Neural cell (in vitro differentiated cells): ENCODE data around the gene KRTCAP2. TPM values are rescaled to one million over a fixed set of nuclear protein-coding genes. Genes with fewer than 3 reads are reported as not detected.

Experiments
- H2AFZ ChIP-seq: fragments of 200-600, 300-800 bp; sonication (generic), shearing (Covaris generic); 2 replicates; pipeline ENCODE4 v1.6.0; 2014; ENCODE audit warnings: low read depth, mild to moderate bottlenecking, antibody characterized with exemption, low read length, moderate library complexity
- H3F3A ChIP-seq: fragments of 200-600 bp; shearing (Covaris generic); 2 replicates; pipeline ENCODE4 v1.6.1; 2016; ENCODE audit warnings: mild to moderate bottlenecking, moderate library complexity, mixed read lengths, antibody characterized with exemption, low read length; ENCODE audit not compliant: insufficient read depth, poor library complexity, severe bottlenecking
- H3K27ac ChIP-seq: fragments of 200-600, 300-800 bp; sonication (generic), shearing (Covaris generic); 2 replicates; pipeline ENCODE4 v1.5.1; 2014; ENCODE audit warnings: mild to moderate bottlenecking, low read length, moderate library complexity
- H3K27me3 ChIP-seq: fragments of 300-800, 200-600 bp; sonication (generic), shearing (Covaris generic); 2 replicates; pipeline ENCODE4 v1.6.0; 2014; ENCODE audit warnings: mild to moderate bottlenecking, low read depth, low read length, moderate library complexity; ENCODE audit not compliant: insufficient read depth
- H3K36me3 ChIP-seq: fragments of 300-800, 200-600 bp; sonication (generic), shearing (Covaris generic); 2 replicates; pipeline ENCODE4 v1.5.1; 2014; ENCODE audit warnings: mild to moderate bottlenecking, antibody characterized with exemption, low read length, moderate library complexity; ENCODE audit not compliant: insufficient read depth
- H3K4me2 ChIP-seq: fragments of 300-800, 200-600 bp; sonication (generic), shearing (Covaris generic); 2 replicates; pipeline ENCODE4 v1.6.0; 2014; ENCODE audit warnings: mild to moderate bottlenecking, low read length
- H3K4me3 ChIP-seq: fragments of 300-800, 200-600 bp; sonication (generic), shearing (Covaris generic); 2 replicates; pipeline ENCODE4 v1.5.1; 2014; ENCODE audit warnings: mild to moderate bottlenecking, low read length, moderate library complexity
- H3K79me2 ChIP-seq: fragments of 200-600 bp; shearing (Covaris generic); replicated peaks from 2 replicates; pipeline ENCODE4 v1.6.0; 2014; ENCODE audit warnings: mild to moderate bottlenecking, low read length, moderate library complexity; ENCODE audit not compliant: insufficient read depth
- H3K9ac ChIP-seq: fragments of 300-800, 200-600 bp; sonication (generic), shearing (Covaris generic); 2 replicates; pipeline ENCODE4 v1.6.1; 2016; ENCODE audit warnings: mild to moderate bottlenecking, low read length, mixed read lengths
- H3K9me2 ChIP-seq: fragments of 200-600 bp; shearing (Covaris generic); 2 replicates; pipeline ENCODE4 v1.6.1; 2016; ENCODE audit warnings: mild to moderate bottlenecking, low read length, mixed read lengths; ENCODE audit not compliant: insufficient read depth
- H3K9me3 ChIP-seq: fragments of 200-600, 300-800 bp; sonication (generic), shearing (Covaris generic); 2 replicates; pipeline ENCODE4 v1.6.1; 2016; ENCODE audit warnings: mild to moderate bottlenecking, mixed run types, low read length, moderate library complexity, mixed read lengths
- H4K20me1 ChIP-seq: fragments of 200-600 bp; shearing (Covaris generic); 2 replicates; pipeline ENCODE4 v1.6.1; 2016; ENCODE audit warnings: mild to moderate bottlenecking, mixed run types; ENCODE audit not compliant: insufficient read depth
- CTCF ChIP-seq: fragments of 450-650 bp; IDR thresholded peaks from 2 replicates; pipeline ENCODE4 v1.5.1; 2014; ENCODE audit warnings: antibody characterized with exemption, mild to moderate bottlenecking, moderate library complexity; ENCODE audit not compliant: poor library complexity, severe bottlenecking
- EP300 ChIP-seq: fragments of 450-650 bp; conservative IDR thresholded peaks from 2 replicates; pipeline ENCODE4 v1.6.1; 2014; ENCODE audit warnings: antibody characterized with exemption, mild to moderate bottlenecking, moderate library complexity; ENCODE audit not compliant: poor library complexity, severe bottlenecking
- EZH2 ChIP-seq: fragments of 200-600, 300-800 bp; shearing (Covaris generic), sonication (generic); IDR thresholded peaks from 2 replicates; pipeline ENCODE4 v1.6.1; 2014; ENCODE audit warnings: antibody characterized with exemption, low read length, borderline replicate concordance, mild to moderate bottlenecking; ENCODE audit not compliant: insufficient read depth, poor library complexity, severe bottlenecking
- MXI1 ChIP-seq: fragments of 450-650 bp; conservative IDR thresholded peaks from 2 replicates; pipeline ENCODE4 v1.6.1; 2014; ENCODE audit warnings: antibody characterized with exemption, mild to moderate bottlenecking; ENCODE audit not compliant: poor library complexity, severe bottlenecking
- POLR2AphosphoS5 ChIP-seq: IDR thresholded peaks from 2 replicates; pipeline ENCODE4 v1.6.1; 2012
- RAD21 ChIP-seq: fragments of 450-650 bp; conservative IDR thresholded peaks from 2 replicates; pipeline ENCODE4 v1.6.1; 2014; ENCODE audit warnings: antibody characterized with exemption, mild to moderate bottlenecking, moderate library complexity
- REST ChIP-seq: IDR thresholded peaks from 2 replicates; pipeline ENCODE4 v1.6.1; 2012; ENCODE audit warnings: borderline replicate concordance
- SMC3 ChIP-seq: fragments of 450-650 bp; conservative IDR thresholded peaks from 2 replicates; pipeline ENCODE4 v1.6.1; 2014; ENCODE audit warnings: antibody characterized with exemption, mild to moderate bottlenecking, moderate library complexity; ENCODE audit not compliant: poor library complexity
- TAF1 ChIP-seq: IDR thresholded peaks from 2 replicates; pipeline ENCODE4 v1.6.1; 2012; ENCODE audit warnings: low read depth
- polyA plus RNA-seq: library from polyadenylated mRNA; depleted of rRNA; stranded (reverse); fragments of >200 nt; gene quantifications from 2 replicates; pipeline ENCODE4 v1.2.3, GENCODE V29; 2014

KRTCAP2 gene
- polyA plus RNA-seq, 1 donor from 2014 or later, result 175 TPM

- Histone ChIP-seq H3K4me2 (peak overlapping the region; percentile 69), H3K27ac (peak overlapping the region; percentile 65), H3K27me3 (no peaks in the 10 kb centered on the region), H3K79me2 (peaks cover 10% of the 10 kb centered on the region), H3K4me3 (peak overlapping the region; percentile 99), H4K20me1 (no peaks in the 10 kb centered on the region), H3K36me3 (no peaks in the 10 kb centered on the region), H3K9me2 (no peaks in the 10 kb centered on the region), H3F3A (no peaks in the 10 kb centered on the region), H3K9ac (peak overlapping the region; percentile 79), H3K9me3 (no peaks in the 10 kb centered on the region), H2AFZ (peak overlapping the region; percentile 94)
- TF ChIP-seq SMC3 (no peak), EZH2 (no peak)
Measured at GRCh38 chr1:155140630-155140953, 32.5 kb downstream of the KRTCAP2 start.

- H3K9me2 ChIP-seq, result no peaks in the 10 kb centered on the region
- peak within 1 kb of the TSS; percentile 79 for H3K9ac ChIP-seq
- H4K20me1 ChIP-seq, result no peaks in the 10 kb centered on the region
- no peaks in the 10 kb centered on the region for H3K27me3 ChIP-seq
- H3K36me3 ChIP-seq, result no peaks in the 10 kb centered on the region
- peak within 1 kb of the TSS; percentile 99 for H3K4me3 ChIP-seq
- peak within 1 kb of the TSS; percentile 65 for H3K27ac ChIP-seq
- H3K79me2 ChIP-seq, result peaks cover 10% of the 10 kb centered on the region
- no peaks in the 10 kb centered on the region for H3F3A ChIP-seq
- no peaks in the 10 kb centered on the region for H3K9me3 ChIP-seq
- TF ChIP-seq POLR2AphosphoS5, result peak; percentile 96
- peak; percentile 79 for TF ChIP-seq MXI1
- no peak for TF ChIP-seq CTCF
- TF ChIP-seq EP300, result peak; percentile 37
- peak; percentile 66 for TF ChIP-seq TAF1
- no peak for TF ChIP-seq SMC3
- TF ChIP-seq RAD21, result no peak
- TF ChIP-seq REST, result peak; percentile 14
- no peak for TF ChIP-seq EZH2
- H3K4me2 ChIP-seq, result peak within 1 kb of the TSS; percentile 92
- peak within 1 kb of the TSS; percentile 94 for H2AFZ ChIP-seq
Measured at GRCh38 chr1:155139895-155140629, 33.0 kb downstream of the KRTCAP2 start, which contains the start of gene DPM3. TSS of gene DPM3 (minus strand) at chr1:155140531. CDS start at chr1:155140240, 291 bp downstream.
